ENCODE data around the gene GRM5.

Gene GRM5

DNA sequence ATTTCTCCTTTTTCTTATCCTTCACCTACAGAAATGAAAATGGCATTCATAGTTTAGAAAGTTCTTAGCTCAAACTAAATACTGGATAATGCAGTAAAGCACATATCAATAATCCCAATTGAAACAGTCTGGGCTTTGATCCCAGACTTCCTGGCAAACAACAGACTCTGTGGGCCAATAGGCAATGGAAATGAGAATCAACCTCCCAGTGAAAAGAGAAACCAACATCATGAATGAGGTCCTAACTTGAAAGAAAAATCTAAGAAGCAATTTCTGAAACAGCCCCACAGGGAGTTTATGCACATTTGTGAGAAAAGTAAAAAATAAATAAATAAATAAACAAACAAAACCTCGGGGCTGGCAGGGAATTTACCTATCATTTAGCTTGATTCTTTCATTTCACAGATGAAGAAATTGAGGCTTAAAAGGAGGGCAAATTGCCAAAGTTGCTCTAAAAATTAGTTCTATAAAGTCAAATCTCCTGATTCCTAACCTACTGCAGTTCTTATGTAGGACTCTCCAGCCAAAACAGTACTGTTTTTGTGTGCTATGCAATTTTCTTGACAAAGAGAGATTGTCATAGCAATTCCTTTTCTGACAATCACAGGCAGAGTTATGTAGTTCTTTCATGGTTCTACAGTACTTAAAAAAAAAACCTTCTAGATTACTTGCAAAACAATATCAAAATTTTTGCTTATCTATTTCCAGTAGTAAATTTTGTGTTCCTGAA is 265.8 kb downstream of the GRM5 start:
- DNase-seq (ENCODE audit: extremely low read depth, low read depth) = no peak
- TF ChIP-seq, protein P1, sequence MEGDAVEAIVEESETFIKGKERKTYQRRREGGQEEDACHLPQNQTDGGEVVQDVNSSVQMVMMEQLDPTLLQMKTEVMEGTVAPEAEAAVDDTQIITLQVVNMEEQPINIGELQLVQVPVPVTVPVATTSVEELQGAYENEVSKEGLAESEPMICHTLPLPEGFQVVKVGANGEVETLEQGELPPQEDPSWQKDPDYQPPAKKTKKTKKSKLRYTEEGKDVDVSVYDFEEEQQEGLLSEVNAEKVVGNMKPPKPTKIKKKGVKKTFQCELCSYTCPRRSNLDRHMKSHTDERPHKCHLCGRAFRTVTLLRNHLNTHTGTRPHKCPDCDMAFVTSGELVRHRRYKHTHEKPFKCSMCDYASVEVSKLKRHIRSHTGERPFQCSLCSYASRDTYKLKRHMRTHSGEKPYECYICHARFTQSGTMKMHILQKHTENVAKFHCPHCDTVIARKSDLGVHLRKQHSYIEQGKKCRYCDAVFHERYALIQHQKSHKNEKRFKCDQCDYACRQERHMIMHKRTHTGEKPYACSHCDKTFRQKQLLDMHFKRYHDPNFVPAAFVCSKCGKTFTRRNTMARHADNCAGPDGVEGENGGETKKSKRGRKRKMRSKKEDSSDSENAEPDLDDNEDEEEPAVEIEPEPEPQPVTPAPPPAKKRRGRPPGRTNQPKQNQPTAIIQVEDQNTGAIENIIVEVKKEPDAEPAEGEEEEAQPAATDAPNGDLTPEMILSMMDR (IDR thresholded peaks at IDR 0.05; ENCODE audit: low read depth, low read length, missing control alignments) = no peak

DNA sequence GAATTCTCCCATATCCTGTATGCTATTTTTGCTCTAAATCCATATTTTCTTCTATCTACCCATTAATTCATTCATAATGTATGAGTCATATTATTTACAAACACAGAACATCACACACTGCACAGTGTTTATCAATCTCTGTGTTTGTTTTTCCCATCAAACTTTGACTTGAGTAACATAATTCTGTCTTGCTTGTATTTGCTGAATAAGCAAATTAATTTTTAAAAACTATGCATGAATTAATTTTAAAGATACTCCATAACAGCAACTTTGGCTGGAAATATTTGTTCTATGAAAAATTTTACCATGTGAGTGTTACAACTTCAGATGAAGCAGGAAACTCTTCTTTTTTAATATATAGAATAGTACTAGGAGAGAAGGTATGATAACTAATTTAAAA is 275.6 kb downstream of the GRM5 start:
- no peak overlapping the region for H3K4me3 ChIP-seq (replicated peaks; ENCODE audit: low read depth, low read length)
- TF ChIP-seq, protein P1 (IDR thresholded peaks at IDR 0.05; ENCODE audit: low read depth, low read length, missing control alignments) = no peak
- no peak for DNase-seq (ENCODE audit: extremely low read depth, low read depth)

More for the DNA sequence above, 265.8 kb downstream of the GRM5 start:
- H3K4me3 ChIP-seq (replicated peaks; ENCODE audit: low read depth, low read length) = no peak overlapping the region

DNA sequence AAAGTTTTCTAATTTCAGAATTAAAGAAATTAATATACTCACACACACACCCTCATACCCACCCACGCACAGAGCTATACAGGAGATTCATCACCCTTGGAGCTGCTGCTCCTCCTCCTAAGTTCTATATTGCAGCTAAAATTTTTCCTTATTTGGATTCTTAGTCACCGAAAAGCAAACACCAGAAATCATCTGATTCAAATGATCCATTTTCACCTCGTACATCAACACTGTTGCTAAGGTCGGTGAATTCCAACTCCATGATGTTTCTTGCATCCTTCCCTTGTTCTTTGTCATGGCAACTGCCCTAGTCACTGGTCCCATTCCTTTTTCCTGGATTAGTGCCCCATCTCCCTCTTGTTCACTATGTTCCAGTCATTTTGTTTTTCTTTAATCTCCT is 286.2 kb downstream of the GRM5 start:
- DNase-seq (ENCODE audit: extremely low read depth, low read depth) = peak; percentile 26
- TF ChIP-seq, protein P1 (IDR thresholded peaks at IDR 0.05; ENCODE audit: low read depth, low read length, missing control alignments) = no peak
- no peak overlapping the region for H3K4me3 ChIP-seq (replicated peaks; ENCODE audit: low read depth, low read length)

DNA sequence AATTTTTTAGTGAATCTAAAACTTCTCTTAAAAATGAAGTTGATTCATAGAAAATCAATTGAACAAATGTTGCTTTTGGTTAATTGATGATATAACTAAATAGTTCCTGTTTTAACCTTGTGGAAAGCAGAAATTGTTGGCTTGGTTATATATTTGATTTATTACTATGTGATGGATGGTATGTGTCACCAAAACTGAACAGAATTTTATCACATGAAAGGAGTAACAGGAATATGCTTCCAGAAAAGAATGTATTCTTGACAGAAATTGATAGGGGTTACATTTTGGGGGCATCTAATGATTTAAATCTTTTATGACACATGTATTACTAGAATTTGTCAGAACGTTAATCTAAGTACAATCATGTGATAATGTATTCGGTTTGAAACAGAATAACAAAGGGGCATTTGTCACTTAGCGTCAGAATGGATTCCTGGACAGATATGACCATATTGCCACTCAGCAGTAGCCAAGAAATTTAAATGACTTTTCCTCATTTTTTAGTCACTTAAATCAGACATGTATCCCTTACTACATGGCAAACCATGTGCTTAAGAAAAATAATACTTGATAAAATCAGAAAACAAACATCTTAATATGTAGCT is 295.2 kb downstream of the GRM5 start:
- TF ChIP-seq, protein P1 (IDR thresholded peaks at IDR 0.05; ENCODE audit: low read depth, low read length, missing control alignments) = no peak
- DNase-seq (ENCODE audit: extremely low read depth, low read depth) = no peak
- no peak overlapping the region for H3K4me3 ChIP-seq (replicated peaks; ENCODE audit: low read depth, low read length)

DNA sequence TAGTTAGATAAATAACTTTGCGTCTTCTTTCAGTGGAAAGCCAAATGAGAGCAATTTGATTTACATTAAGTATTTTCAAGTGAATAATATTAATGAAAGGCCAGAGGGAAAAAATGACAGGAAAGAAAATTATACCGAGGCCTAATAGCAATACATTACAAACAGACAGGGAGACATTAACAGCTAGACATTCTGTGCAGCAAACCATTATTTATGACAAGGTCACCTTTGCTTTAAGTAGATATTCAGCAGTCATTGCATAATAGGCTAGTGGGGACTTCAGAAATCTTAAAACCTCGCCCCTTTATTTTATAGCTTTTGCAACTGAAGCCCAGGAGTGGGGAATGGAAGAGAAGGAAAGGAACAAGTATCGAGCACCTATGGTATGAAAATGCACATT is 321.6 kb downstream of the GRM5 start:
- DNase-seq (ENCODE audit: extremely low read depth, low read depth) = no peak

DNA sequence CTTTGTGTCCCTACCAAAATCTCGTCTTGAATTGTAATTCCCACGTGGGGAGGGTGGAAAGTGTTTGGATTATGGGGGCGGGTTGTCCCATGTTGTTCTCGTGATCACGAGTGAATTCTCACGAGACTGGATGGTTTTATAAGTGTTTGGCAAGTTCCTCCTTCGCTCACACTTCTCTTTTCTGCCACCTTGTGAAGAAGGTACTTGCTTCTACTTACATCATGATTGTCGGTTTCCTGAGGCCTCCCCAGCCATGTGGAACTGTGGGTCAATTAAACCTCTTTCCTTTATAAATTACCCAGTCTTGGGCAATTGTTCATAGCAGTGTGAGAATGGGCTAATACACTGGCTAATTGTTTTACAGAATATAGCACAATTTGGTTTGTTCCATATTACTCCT is 326.3 kb downstream of the GRM5 start:
- no peak for DNase-seq (ENCODE audit: extremely low read depth, low read depth)
- TF ChIP-seq, protein P1 (IDR thresholded peaks at IDR 0.05; ENCODE audit: low read depth, low read length, missing control alignments) = no peak
- no peak overlapping the region for H3K4me3 ChIP-seq (replicated peaks; ENCODE audit: low read depth, low read length)

More for the DNA sequence above, 321.6 kb downstream of the GRM5 start:
- H3K4me3 ChIP-seq (replicated peaks; ENCODE audit: low read depth, low read length) = no peak overlapping the region
- TF ChIP-seq, protein P1 (IDR thresholded peaks at IDR 0.05; ENCODE audit: low read depth, low read length, missing control alignments) = no peak
